NCI-H774 (cell line): ENCODE results near the gene HNF4A.

Source experiments
- DNase-seq: peaks from one replicate; lab custom pipeline; 2025; lab: John Stamatoyannopoulos, UW

The HNF4A gene

DNA sequence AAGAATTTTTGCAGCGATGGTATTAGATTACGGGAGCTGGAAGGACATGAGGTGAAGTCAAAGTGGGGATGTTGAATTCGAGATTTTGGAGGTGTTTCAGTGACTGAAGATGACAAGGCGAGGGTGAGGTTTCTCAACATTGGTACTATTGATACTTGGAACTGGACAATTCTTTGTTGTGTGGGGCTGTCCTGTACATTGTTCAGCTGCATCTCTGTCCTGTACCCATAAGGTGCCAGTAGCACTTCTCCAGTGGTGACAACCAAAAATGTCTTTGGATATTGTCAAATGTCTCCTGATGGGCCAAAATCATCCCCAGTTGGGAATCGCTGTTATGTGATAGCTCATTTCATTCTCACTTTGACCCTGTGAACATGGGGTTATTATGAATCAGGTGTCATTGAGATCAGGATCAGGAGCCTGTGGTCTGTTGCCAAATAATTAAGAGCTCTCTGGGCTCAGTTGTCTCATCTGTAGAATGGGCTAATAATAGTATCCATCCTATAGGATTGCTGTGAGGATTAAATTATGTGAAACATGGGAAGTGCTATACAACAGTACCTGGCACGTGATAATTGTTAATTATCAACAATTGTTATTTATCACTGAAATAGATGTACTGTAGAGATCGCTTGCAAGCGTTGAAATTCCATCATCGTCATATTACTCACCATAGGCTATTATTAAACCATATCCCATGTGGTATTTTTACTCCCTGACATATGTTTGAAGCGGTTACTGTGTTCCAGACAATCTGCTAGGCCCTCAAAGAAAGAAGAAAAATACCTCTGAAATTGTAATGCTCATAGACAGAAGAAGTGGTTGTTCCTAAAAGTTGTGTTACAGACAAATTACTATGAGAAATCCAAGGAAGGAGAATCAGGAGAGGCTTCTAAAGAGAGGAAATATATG lies 71.6 kb downstream of the HNF4A start:
- DNase-seq, result no peak

DNA sequence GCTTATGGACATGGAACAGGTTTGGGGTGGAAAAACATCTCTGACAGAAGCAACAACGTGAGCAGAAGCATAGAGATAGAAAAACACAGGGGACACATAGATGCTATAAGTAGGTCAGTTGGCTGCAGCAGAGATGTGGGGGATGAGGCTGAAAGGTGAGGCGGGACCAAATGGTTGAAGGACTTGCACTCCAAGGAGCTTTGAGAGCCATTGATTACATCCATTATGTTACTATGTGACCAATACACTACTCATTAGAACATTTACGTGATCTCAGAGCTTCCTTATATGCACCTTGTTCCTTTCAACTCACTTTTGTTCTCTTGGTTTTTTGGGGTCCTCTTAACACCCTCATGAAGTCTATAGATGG lies 72.3 kb downstream of the HNF4A start:
- DNase-seq, result no peak

DNA sequence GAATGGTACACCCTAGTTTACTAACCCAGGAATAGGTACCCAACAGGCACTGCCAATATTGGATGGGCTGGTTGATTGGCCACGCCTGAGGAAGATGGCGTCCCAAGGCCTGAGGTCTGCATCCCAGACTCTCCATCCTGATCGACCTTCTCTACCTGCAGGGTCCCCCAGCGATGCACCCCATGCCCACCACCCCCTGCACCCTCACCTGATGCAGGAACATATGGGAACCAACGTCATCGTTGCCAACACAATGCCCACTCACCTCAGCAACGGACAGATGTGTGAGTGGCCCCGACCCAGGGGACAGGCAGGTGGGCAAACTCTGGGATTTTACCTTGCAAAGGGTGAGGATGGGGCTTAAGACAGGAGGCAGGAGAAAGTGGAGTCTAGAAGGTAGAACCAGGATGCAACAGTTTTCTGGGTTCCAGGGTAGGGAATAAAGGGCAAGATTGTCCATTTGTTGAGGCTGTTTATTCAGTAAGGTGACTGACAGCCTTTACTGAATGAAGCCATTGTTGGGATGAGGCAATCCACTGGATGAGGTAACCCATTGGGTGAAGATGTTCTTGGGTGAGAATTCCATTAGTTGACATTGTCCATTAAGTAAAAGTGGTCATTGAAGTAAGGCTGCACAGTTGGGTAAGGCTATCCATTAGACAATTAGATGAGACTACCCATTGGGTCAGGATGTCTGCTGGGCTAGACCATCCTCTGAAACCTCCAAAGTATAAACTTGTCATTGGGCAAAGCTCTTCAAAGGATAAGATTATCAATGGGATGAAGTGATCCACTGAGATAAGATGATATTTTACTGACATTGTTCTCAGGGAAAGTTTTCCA lies 72.9 kb downstream of the HNF4A start:
- no peak for DNase-seq

- no peak for DNase-seq
These were observed 73.5 kb downstream of the HNF4A start for GRCh38 chr20:44429017-44429339.

DNA sequence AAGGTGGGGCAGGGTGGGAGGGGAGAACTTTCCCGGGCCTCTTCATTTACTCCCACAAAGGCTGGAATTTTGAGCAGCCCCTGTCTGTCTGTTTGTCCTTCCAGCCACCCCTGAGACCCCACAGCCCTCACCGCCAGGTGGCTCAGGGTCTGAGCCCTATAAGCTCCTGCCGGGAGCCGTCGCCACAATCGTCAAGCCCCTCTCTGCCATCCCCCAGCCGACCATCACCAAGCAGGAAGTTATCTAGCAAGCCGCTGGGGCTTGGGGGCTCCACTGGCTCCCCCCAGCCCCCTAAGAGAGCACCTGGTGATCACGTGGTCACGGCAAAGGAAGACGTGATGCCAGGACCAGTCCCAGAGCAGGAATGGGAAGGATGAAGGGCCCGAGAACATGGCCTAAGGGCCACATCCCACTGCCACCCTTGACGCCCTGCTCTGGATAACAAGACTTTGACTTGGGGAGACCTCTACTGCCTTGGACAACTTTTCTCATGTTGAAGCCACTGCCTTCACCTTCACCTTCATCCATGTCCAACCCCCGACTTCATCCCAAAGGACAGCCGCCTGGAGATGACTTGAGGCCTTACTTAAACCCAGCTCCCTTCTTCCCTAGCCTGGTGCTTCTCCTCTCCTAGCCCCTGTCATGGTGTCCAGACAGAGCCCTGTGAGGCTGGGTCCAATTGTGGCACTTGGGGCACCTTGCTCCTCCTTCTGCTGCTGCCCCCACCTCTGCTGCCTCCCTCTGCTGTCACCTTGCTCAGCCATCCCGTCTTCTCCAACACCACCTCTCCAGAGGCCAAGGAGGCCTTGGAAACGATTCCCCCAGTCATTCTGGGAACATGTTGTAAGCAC lies 74.1 kb downstream of the HNF4A start:
- DNase-seq, result no peak

DNA sequence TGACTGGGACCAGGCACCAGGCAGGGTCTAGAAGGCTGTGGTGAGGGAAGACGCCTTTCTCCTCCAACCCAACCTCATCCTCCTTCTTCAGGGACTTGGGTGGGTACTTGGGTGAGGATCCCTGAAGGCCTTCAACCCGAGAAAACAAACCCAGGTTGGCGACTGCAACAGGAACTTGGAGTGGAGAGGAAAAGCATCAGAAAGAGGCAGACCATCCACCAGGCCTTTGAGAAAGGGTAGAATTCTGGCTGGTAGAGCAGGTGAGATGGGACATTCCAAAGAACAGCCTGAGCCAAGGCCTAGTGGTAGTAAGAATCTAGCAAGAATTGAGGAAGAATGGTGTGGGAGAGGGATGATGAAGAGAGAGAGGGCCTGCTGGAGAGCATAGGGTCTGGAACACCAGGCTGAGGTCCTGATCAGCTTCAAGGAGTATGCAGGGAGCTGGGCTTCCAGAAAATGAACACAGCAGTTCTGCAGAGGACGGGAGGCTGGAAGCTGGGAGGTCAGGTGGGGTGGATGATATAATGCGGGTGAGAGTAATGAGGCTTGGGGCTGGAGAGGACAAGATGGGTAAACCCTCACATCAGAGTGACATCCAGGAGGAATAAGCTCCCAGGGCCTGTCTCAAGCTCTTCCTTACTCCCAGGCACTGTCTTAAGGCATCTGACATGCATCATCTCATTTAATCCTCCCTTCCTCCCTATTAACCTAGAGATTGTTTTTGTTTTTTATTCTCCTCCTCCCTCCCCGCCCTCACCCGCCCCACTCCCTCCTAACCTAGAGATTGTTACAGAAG lies 75.0 kb downstream of the HNF4A start:
- no peak for DNase-seq

GRCh38 chr20:44431118-44431501 lies 75.6 kb downstream of the HNF4A start:
- no peak for DNase-seq

GRCh38 chr20:44431502-44432234 lies 76.2 kb downstream of the HNF4A start:
- no peak for DNase-seq

GRCh38 chr20:44432618-44433577 lies 77.4 kb downstream of the HNF4A start:
- no peak for DNase-seq

- DNase-seq, result no peak
These were observed 78.4 kb downstream of the HNF4A start for GRCh38 chr20:44433751-44434538.

GRCh38 chr20:44435630-44436335 lies 80.3 kb downstream of the HNF4A start:
- DNase-seq, result no peak

DNA sequence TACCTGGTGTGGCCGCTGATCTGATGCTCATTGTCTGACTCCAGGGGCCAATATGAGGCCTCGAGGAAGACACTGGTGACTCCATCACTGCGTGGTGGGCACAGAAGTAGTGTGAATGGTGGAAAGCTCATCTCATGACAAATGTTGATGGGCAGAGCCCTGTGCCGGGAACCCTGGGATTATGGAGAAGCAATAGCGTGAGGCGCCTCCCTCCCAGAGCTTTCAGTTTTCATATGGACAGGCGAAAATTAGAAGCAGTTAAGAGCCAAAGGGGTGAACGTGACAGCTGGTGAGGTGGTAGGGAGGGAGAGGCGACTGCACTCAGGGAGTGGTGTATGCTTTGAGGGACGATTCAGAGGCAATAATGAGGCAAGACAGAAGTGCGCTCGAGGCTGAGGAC lies 80.9 kb downstream of the HNF4A start:
- no peak for DNase-seq

GRCh38 chr20:44437497-44437896 lies 82.0 kb downstream of the HNF4A start:
- DNase-seq, result no peak

GRCh38 chr20:44438782-44439181 lies 83.3 kb downstream of the HNF4A start:
- no peak for DNase-seq

- no peak for DNase-seq
These were observed 83.8 kb downstream of the HNF4A start for GRCh38 chr20:44439318-44439717.

DNA sequence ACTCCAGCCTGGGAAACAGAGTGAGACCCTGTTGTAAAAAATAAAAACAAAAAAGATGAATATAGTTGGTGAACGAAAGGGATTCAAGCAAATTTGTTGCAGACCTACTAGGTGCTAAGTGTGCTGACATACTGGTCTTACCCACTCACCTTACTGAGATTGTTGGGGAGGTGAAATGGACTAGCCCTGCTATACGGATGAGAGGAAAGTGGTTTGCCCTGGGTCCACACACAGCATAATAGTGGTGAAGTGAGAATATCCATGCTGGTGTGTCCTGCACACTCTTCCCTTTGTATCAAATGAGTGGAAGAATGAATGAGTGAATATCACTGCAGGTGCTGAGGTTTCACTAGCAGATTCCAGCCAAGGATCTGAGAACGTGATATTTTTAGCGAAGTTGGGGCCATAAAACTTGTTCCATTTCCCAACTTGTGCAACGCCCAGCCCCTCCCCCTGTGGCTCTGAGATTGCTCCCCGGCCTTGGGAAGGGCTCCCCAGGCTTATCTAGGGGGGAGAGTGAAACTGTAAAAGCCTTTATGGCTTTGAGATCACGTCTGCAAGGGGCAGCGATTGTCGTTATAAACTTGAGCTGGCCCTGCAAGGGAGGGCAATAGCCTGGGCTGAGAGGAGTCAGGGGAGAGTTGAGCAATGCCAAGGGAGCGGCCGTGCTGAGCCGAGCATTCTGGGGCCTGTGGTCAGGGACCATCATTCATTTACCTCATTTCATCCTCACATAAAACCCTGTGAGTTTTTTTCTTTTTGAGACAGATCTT lies 87.0 kb downstream of the HNF4A start:
- no peak for DNase-seq
